Astrocyte (in vitro differentiated cells and primary cell): ENCODE data around the gene CATSPERZ. TPM values are rescaled to one million over a fixed set of nuclear protein-coding genes. Genes with fewer than 3 reads are reported as not detected.
A peak's percentile ranks its signal among the peaks of the same experiment; 100 is the strongest.

Experiments
- DNase-seq: peaks from one replicate; pipeline ENCODE4 v3.0.0-alpha.2; 2010; ENCODE audit warnings: low read depth
- FAIRE-seq: peaks from 2 replicates; lab custom pipeline; 2011; peaks lifted over from hg19 to GRCh38; lab: Jason Lieb, UNC
- H2AFZ ChIP-seq: 2 replicates; pipeline ENCODE4 v1.6.0; 2012; ENCODE audit warnings: low read depth, low read length, inconsistent platforms
- H3K27ac ChIP-seq: 2 replicates; pipeline ENCODE4 v1.5.1; 2011; ENCODE audit warnings: low read depth, low read length, inconsistent platforms
- H3K27me3 ChIP-seq: 2 replicates; pipeline ENCODE4 v1.6.0; 2011; ENCODE audit warnings: low read length, inconsistent platforms; ENCODE audit not compliant: insufficient read depth
- H3K36me3 ChIP-seq: 2 replicates; pipeline ENCODE4 v1.5.1; 2011; ENCODE audit warnings: low read length, inconsistent platforms; ENCODE audit not compliant: insufficient read depth
- H3K4me1 ChIP-seq: 2 replicates; pipeline ENCODE4 v1.5.1; 2011; ENCODE audit warnings: low read length, inconsistent platforms; ENCODE audit not compliant: insufficient read depth
- H3K4me2 ChIP-seq: 2 replicates; pipeline ENCODE4 v1.6.0; 2012; ENCODE audit warnings: low read length, inconsistent platforms
- H3K4me3 ChIP-seq: 2 replicates; pipeline ENCODE4 v1.5.1; 2011; ENCODE audit warnings: low read depth, mild to moderate bottlenecking, low read length, inconsistent platforms; ENCODE audit not compliant: insufficient read depth
- H3K79me2 ChIP-seq: 2 replicates; pipeline ENCODE4 v1.6.0; 2012; ENCODE audit warnings: mild to moderate bottlenecking, low read length, inconsistent platforms; ENCODE audit not compliant: insufficient read depth
- H3K9ac ChIP-seq: 2 replicates; pipeline ENCODE4 v1.6.0; 2012; ENCODE audit warnings: mild to moderate bottlenecking, low read length, inconsistent platforms
- H3K9me3 ChIP-seq: 2 replicates; pipeline ENCODE4 v1.5.1; 2012; ENCODE audit warnings: low read depth, mild to moderate bottlenecking, low read length, inconsistent platforms; ENCODE audit not compliant: insufficient read depth
- H4K20me1 ChIP-seq: 2 replicates; pipeline ENCODE4 v1.6.0; 2012; ENCODE audit warnings: low read length, inconsistent platforms; ENCODE audit not compliant: insufficient read depth
- H3K27ac Mint-ChIP-seq: one replicate; pipeline ENCODE4 v1.8.0; 2021; ENCODE audit warnings: mild to moderate bottlenecking, mixed read lengths; ENCODE audit not compliant: unreplicated experiment
- H3K27me3 Mint-ChIP-seq: one replicate; pipeline ENCODE4 v1.8.0; 2021; ENCODE audit warnings: low read depth, mixed read lengths; ENCODE audit not compliant: unreplicated experiment
- H3K36me3 Mint-ChIP-seq: one replicate; pipeline ENCODE4 v1.8.0; 2021; ENCODE audit warnings: low read depth, mixed read lengths; ENCODE audit not compliant: unreplicated experiment
- H3K4me1 Mint-ChIP-seq: one replicate; pipeline ENCODE4 v1.8.0; 2021; ENCODE audit warnings: low read depth, mixed read lengths; ENCODE audit not compliant: unreplicated experiment
- H3K4me3 Mint-ChIP-seq: one replicate; pipeline ENCODE4 v1.8.0; 2021; ENCODE audit warnings: mild to moderate bottlenecking, moderate library complexity, mixed read lengths; ENCODE audit not compliant: unreplicated experiment
- H3K9me3 Mint-ChIP-seq: one replicate; pipeline ENCODE4 v1.8.0; 2021; ENCODE audit warnings: mild to moderate bottlenecking, mixed read lengths; ENCODE audit not compliant: unreplicated experiment
- CTCF ChIP-seq: IDR thresholded peaks from 2 replicates; pipeline ENCODE4 v1.5.1; 2011; ENCODE audit warnings: low read depth, mild to moderate bottlenecking, inconsistent platforms, low read length, moderate library complexity; ENCODE audit not compliant: insufficient read depth
- EZH2 ChIP-seq: IDR thresholded peaks from 2 replicates; pipeline ENCODE4 v1.6.1; 2012; ENCODE audit warnings: mild to moderate bottlenecking, low read length, inconsistent platforms; ENCODE audit not compliant: insufficient read depth
- total RNA-seq: library from RNA; stranded (reverse); gene quantifications from 2 replicates; pipeline ENCODE4 v1.2.1, GENCODE V29; 2021

Gene CATSPERZ
- total RNA-seq, 1 donor from 2014 or later: not detected

- no peaks in the 10 kb centered on the region for H3K9me3 ChIP-seq
- no peak overlapping the region for H3K27ac ChIP-seq
- FAIRE-seq (no peak), DNase-seq (no peak)
- H3K27me3 ChIP-seq: no peaks in the 10 kb centered on the region
- H3K4me2 ChIP-seq: no peak overlapping the region
- Mint-ChIP-seq H3K4me3 (no peak overlapping the region), H3K27ac (no peak overlapping the region), H3K27me3 (peaks cover 12% of the 10 kb centered on the region), H3K36me3 (no peaks in the 10 kb centered on the region), H3K4me1 (peaks cover 6% of the 10 kb centered on the region), H3K9me3 (no peaks in the 10 kb centered on the region)
- no peaks in the 10 kb centered on the region for H4K20me1 ChIP-seq
- H3K79me2 ChIP-seq: no peaks in the 10 kb centered on the region
- H3K9ac ChIP-seq: no peak overlapping the region
- H3K4me3 ChIP-seq: no peak overlapping the region
- H3K4me1 ChIP-seq: peaks cover 12% of the 10 kb centered on the region
- H3K36me3 ChIP-seq: no peaks in the 10 kb centered on the region
- no peak for TF ChIP-seq EZH2
- no peak overlapping the region for H2AFZ ChIP-seq
Measured at GRCh38 chr11:64338716-64339115, 38.6 kb downstream of the CATSPERZ start.

GRCh38 chr11:64339286-64339685, 39.1 kb downstream of the CATSPERZ start:
- Histone ChIP-seq H3K79me2 (no peaks in the 10 kb centered on the region), H2AFZ (no peak overlapping the region), H3K4me1 (peaks cover 12% of the 10 kb centered on the region), H3K9ac (no peak overlapping the region), H3K36me3 (no peaks in the 10 kb centered on the region), H3K27ac (no peak overlapping the region), H3K27me3 (no peaks in the 10 kb centered on the region), H3K4me2 (no peak overlapping the region), H3K4me3 (no peak overlapping the region), H4K20me1 (no peaks in the 10 kb centered on the region), H3K9me3 (no peaks in the 10 kb centered on the region)
- no peak overlapping the region for H3K27ac Mint-ChIP-seq
- no peak for FAIRE-seq
- H3K27me3 Mint-ChIP-seq: peaks cover 12% of the 10 kb centered on the region
- DNase-seq: no peak
- no peaks in the 10 kb centered on the region for H3K9me3 Mint-ChIP-seq
- peak overlapping the region; percentile 1 for H3K4me3 Mint-ChIP-seq
- no peak for TF ChIP-seq EZH2
- TF ChIP-seq CTCF: no peak
- H3K36me3 Mint-ChIP-seq: no peaks in the 10 kb centered on the region
- peaks cover 6% of the 10 kb centered on the region for H3K4me1 Mint-ChIP-seq

GRCh38 chr11:64339754-64340408, 39.7 kb downstream of the CATSPERZ start, which contains the start of gene CCDC88B:
CCDC88B (plus strand) TSS chr11:64340204; CDS start chr11:64340267, 63 bp downstream.
- DNase-seq: no peak
- H3K9ac ChIP-seq: no peak within 1 kb of the TSS
- H3K36me3 Mint-ChIP-seq: no peaks in the 10 kb centered on the region
- peaks cover 12% of the 10 kb centered on the region for H3K27me3 Mint-ChIP-seq
- H3K4me1 ChIP-seq: peaks cover 12% of the 10 kb centered on the region
- H3K9me3 ChIP-seq: no peaks in the 10 kb centered on the region
- H3K27ac ChIP-seq: no peak within 1 kb of the TSS
- H3K4me3 ChIP-seq: no peak within 1 kb of the TSS
- no peak within 1 kb of the TSS for H3K4me2 ChIP-seq
- H3K4me3 Mint-ChIP-seq: peak within 1 kb of the TSS; percentile 1
- H4K20me1 ChIP-seq: no peaks in the 10 kb centered on the region
- no peak within 1 kb of the TSS for H3K27ac Mint-ChIP-seq
- TF ChIP-seq CTCF (no peak), EZH2 (no peak)
- no peak for FAIRE-seq
- H3K36me3 ChIP-seq: no peaks in the 10 kb centered on the region
- no peaks in the 10 kb centered on the region for H3K79me2 ChIP-seq
- no peaks in the 10 kb centered on the region for H3K27me3 ChIP-seq
- H3K9me3 Mint-ChIP-seq: no peaks in the 10 kb centered on the region
- peaks cover 4% of the 10 kb centered on the region for H3K4me1 Mint-ChIP-seq
- no peak within 1 kb of the TSS for H2AFZ ChIP-seq
